Activated T-cell treated with anti-CD3 and anti-CD28 coated beads, Interleukin-2, amount 50 U/mL, for 24 hours (primary cell): ENCODE measurements around the gene SERPINA6.
"Not testable (repeated sequence)": the region's sequence is repeated elsewhere in the genome, so short reads cannot be mapped to it uniquely, and the experiment has no call there.

ENCODE experiments used
- DNase-seq: peaks from one replicate; pipeline ENCODE4 v3.0.0-alpha.2; 2020
- H3K27ac Mint-ChIP-seq: 2 replicates; pipeline ENCODE4 v1.8.0; 2020; ENCODE audit warnings: mild to moderate bottlenecking, mixed read lengths
- H3K27me3 Mint-ChIP-seq: 2 replicates; pipeline ENCODE4 v1.8.0; 2020; ENCODE audit warnings: mixed read lengths
- H3K36me3 Mint-ChIP-seq: 2 replicates; pipeline ENCODE4 v1.8.0; 2020; ENCODE audit warnings: low read depth, mixed read lengths
- H3K4me1 Mint-ChIP-seq: 2 replicates; pipeline ENCODE4 v1.8.0; 2020; ENCODE audit warnings: low read depth, mixed read lengths
- H3K4me3 Mint-ChIP-seq: 2 replicates; pipeline ENCODE4 v1.8.0; 2020; ENCODE audit warnings: mild to moderate bottlenecking, moderate library complexity, mixed read lengths
- H3K9me3 Mint-ChIP-seq: 2 replicates; pipeline ENCODE4 v1.8.0; 2020; ENCODE audit warnings: mixed read lengths

Gene SERPINA6

DNA sequence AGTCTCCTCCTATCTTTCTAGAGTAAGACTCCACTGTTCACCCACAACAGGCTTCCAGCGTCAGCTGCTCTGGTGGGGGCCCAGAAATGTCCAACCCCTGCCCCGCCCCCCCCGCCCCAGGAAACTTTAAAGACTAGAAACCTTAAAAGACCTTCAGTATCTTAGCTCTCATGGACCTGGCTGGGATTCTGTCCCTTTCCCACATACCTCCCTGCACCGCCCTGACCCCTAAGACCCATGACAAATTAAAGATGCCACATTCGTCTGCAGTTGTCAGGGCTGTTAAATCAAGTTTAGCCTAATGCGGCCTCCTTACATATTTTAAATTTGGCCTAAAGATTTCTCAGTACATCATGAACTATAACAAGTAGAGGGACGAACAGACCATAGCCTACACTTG lies 20.0 kb downstream of the SERPINA6 start:
- Mint-ChIP-seq H3K4me3 (no peak overlapping the region), H3K4me1 (no peaks in the 10 kb centered on the region), H3K27ac (no peak overlapping the region), H3K36me3 (no peaks in the 10 kb centered on the region), H3K27me3 (peaks cover 8% of the 10 kb centered on the region), H3K9me3 (peaks cover 9% of the 10 kb centered on the region)
- DNase-seq: no peak

DNA sequence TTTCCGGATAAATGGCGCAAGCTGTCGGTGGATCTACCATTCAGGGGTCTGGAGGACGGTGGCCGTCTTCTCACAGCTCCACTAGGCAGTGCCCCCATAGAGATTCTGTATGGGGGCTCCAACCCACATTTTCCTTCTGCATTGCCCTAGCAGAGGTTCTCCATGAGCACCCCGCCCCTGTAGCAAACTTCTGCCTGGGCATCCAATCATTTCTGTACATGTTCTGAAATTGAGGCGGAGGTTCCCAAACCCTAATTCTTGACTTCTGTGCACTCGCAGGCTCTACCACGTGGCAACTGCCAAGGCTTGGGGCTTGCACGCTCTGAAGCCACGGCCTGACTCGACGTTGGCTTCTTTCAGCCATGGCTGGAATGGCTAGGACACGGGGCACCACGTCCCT lies 25.0 kb downstream of the SERPINA6 start:
- DNase-seq: no peak
- no peak overlapping the region for H3K4me3 Mint-ChIP-seq
- H3K27ac Mint-ChIP-seq: no peak overlapping the region
- peaks cover 2% of the 10 kb centered on the region for H3K4me1 Mint-ChIP-seq
- peaks cover 17% of the 10 kb centered on the region for H3K27me3 Mint-ChIP-seq
- no peaks in the 10 kb centered on the region for H3K36me3 Mint-ChIP-seq
- peaks cover 6% of the 10 kb centered on the region for H3K9me3 Mint-ChIP-seq

DNA sequence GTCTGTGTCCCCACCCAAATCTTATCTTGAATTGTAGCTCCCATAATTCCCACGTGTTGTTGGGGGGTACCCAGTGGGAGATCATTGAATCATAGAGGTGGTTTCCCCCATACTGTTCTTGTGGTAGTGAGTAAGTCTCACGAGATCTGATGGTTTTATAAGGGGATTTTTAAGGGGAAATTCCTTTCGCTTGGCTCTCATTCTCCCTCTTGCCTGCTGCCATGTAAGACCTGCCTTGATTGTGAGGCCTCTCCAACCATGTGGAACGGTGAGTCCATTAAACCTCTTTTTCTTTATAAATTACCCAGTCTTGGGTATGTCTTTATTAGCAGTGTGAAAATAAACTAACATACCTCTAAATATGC lies 27.0 kb downstream of the SERPINA6 start:
- H3K36me3 Mint-ChIP-seq, H3K9me3 Mint-ChIP-seq, H3K4me1 Mint-ChIP-seq, H3K27ac Mint-ChIP-seq, H3K4me3 Mint-ChIP-seq, DNase-seq: not testable (repeated sequence)
- H3K27me3 Mint-ChIP-seq: peaks cover 17% of the 10 kb centered on the region

DNA sequence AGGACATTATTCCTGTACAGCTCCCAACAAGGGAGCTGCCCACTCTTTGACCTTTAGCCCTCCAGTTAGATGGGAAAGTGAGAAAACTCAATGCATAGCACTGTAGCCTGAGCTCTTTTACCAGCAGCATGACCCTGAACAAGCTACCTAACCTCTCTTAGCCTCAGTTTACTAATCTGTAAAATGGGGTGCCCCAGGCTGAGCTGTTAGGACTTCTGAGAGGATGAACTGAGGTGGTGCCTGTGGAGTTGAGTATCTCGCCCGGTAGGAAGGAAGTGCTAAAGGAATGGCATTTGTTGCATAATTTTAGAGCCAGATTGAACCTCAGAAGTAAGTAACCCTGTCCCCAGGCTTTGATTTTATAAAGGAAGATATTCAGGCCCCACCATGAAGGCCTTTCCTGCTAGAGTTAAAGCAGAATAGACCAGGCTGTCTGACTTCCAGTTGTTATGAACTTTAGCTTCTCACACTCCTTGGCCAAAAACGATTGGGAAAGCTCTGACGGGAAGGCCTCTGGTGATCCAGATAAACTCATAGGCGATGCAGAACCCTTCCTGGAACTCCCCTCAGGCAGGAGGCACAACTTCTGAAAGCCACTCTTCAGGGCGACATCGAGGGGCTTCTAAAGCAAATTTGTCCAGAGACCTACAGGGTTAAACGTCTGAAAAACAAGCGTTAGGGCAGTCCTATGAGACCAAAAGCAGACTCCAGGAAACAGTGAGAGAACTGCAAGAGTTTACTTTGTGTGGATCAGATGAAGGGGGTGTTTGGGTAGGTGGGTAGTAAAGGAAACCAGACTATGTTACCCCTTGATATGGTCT lies 27.6 kb downstream of the SERPINA6 start:
- Mint-ChIP-seq H3K9me3 (peaks cover 6% of the 10 kb centered on the region), H3K27ac (no peak overlapping the region), H3K4me3 (no peak overlapping the region), H3K27me3 (peaks cover 17% of the 10 kb centered on the region), H3K36me3 (no peaks in the 10 kb centered on the region), H3K4me1 (peaks cover 2% of the 10 kb centered on the region)
- DNase-seq: no peak

DNA sequence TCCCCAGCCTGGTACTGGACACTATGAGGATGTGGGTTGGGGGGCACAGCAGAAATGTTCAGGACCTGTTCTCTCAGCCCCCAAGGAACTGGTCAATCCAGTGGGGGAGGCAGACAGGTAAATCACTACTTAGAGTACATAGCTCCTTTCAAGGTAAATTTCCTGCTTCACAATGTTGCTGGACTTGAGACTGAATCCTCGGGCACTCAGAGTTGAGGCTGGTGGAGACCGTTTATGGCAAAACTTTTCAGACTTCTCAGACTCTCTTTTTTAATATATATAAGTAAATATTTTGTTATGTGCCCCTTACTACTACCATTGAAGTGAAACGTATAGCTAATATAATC lies 29.6 kb downstream of the SERPINA6 start:
- no peak for DNase-seq
- H3K36me3 Mint-ChIP-seq: no peaks in the 10 kb centered on the region
- peaks cover 6% of the 10 kb centered on the region for H3K9me3 Mint-ChIP-seq
- H3K4me3 Mint-ChIP-seq: no peak overlapping the region
- H3K27me3 Mint-ChIP-seq: peaks cover 17% of the 10 kb centered on the region
- no peak overlapping the region for H3K27ac Mint-ChIP-seq
- H3K4me1 Mint-ChIP-seq: peaks cover 2% of the 10 kb centered on the region

DNA sequence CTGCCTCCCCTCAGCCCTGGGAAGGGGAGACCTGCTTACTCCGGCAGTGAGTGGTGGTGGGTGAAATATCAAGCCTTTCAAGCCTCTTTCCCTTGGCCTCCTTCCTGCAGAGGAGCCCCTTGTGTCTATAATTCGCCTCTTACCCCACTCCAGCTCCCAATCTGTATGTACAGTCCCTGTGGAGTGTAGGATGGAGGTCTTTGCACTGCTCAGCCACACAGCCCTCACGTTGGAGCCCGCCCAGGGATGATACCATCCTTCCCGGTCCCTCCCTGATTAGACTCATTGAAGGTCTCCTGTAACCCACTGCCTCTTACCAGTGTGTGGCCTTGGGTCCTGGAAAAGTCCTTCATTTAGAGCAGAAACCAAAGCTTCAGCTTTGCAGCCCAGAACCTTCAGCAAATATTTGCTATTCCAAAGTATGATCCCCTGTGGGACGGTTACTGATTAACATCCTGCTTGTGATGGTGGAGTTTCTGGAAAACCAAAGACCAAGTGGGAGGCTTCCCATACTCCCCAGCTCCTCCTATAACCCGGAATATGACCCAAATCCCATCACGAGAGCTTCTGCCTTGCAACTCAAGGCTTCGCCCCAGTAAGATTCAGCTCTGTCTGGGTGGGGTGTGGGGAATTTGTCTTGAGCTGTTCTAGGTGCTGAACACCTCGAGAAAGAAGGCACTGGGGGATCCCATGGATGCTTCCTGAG lies 30.1 kb downstream of the SERPINA6 start, which contains the start of gene SERPINA10:
SERPINA10 (minus strand) TSS at position 397 of the 706 bp plus-strand sequence. CDS start 2,675 bp downstream, outside the sequence.
- H3K36me3 Mint-ChIP-seq: no peaks in the 10 kb centered on the region
- peaks cover 6% of the 10 kb centered on the region for H3K9me3 Mint-ChIP-seq
- peaks cover 2% of the 10 kb centered on the region for H3K4me1 Mint-ChIP-seq
- no peak for DNase-seq
- H3K4me3 Mint-ChIP-seq: no peak within 1 kb of the TSS
- peaks cover 17% of the 10 kb centered on the region for H3K27me3 Mint-ChIP-seq
- no peak within 1 kb of the TSS for H3K27ac Mint-ChIP-seq

GRCh38 chr14:94292526-94292871 lies 30.6 kb downstream of the SERPINA6 start:
- no peak for DNase-seq
- H3K9me3 Mint-ChIP-seq: peaks cover 6% of the 10 kb centered on the region
- H3K4me3 Mint-ChIP-seq: no peak overlapping the region
- no peaks in the 10 kb centered on the region for H3K36me3 Mint-ChIP-seq
- no peak overlapping the region for H3K27ac Mint-ChIP-seq
- H3K4me1 Mint-ChIP-seq: peaks cover 2% of the 10 kb centered on the region
- H3K27me3 Mint-ChIP-seq: peaks cover 12% of the 10 kb centered on the region

GRCh38 chr14:94291906-94292525 lies 31.1 kb downstream of the SERPINA6 start:
- Mint-ChIP-seq H3K27ac (no peak overlapping the region), H3K27me3 (peaks cover 11% of the 10 kb centered on the region), H3K4me1 (peaks cover 2% of the 10 kb centered on the region), H3K9me3 (peaks cover 6% of the 10 kb centered on the region), H3K4me3 (no peak overlapping the region), H3K36me3 (no peaks in the 10 kb centered on the region)
- no peak for DNase-seq

GRCh38 chr14:94291159-94291905 lies 31.8 kb downstream of the SERPINA6 start:
- DNase-seq: no peak
- H3K27ac Mint-ChIP-seq: no peak overlapping the region
- peaks cover 2% of the 10 kb centered on the region for H3K4me1 Mint-ChIP-seq
- H3K36me3 Mint-ChIP-seq: no peaks in the 10 kb centered on the region
- peaks cover 2% of the 10 kb centered on the region for H3K9me3 Mint-ChIP-seq
- peaks cover 11% of the 10 kb centered on the region for H3K27me3 Mint-ChIP-seq
- no peak overlapping the region for H3K4me3 Mint-ChIP-seq

DNA sequence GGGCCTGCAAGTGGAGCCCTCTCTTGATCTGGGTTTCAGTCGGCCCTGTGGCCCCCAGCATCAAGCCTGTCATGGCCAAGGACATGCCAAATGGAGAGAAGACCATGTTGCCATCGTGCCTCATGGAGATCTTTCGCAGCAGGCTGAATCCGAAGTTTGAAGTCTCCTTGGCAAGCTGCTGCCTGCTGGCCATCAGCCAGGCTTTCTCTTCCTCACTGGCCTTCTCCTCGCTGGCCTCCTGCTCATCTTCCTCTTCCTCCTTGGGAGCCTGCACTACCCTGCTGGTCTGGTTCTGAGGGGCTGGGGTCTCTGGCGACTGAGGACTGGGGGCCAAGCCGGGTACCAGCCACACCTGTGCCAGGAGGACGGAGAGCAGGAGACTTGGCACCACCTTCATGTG lies 32.9 kb downstream of the SERPINA6 start:
- H3K27ac Mint-ChIP-seq: no peak overlapping the region
- no peak for DNase-seq
- H3K36me3 Mint-ChIP-seq: no peaks in the 10 kb centered on the region
- H3K9me3 Mint-ChIP-seq: no peaks in the 10 kb centered on the region
- H3K4me3 Mint-ChIP-seq: no peak overlapping the region
- peaks cover 9% of the 10 kb centered on the region for H3K27me3 Mint-ChIP-seq
- no peaks in the 10 kb centered on the region for H3K4me1 Mint-ChIP-seq

- H3K27me3 Mint-ChIP-seq: peaks cover 2% of the 10 kb centered on the region
- no peak overlapping the region for H3K27ac Mint-ChIP-seq
- DNase-seq: no peak
- H3K4me1 Mint-ChIP-seq: no peaks in the 10 kb centered on the region
- no peak overlapping the region for H3K4me3 Mint-ChIP-seq
- no peaks in the 10 kb centered on the region for H3K9me3 Mint-ChIP-seq
- no peaks in the 10 kb centered on the region for H3K36me3 Mint-ChIP-seq
Observed at GRCh38 chr14:94288610-94289465, 34.3 kb downstream of the SERPINA6 start.

- peaks cover 5% of the 10 kb centered on the region for H3K27me3 Mint-ChIP-seq
- H3K4me1 Mint-ChIP-seq: no peaks in the 10 kb centered on the region
- no peaks in the 10 kb centered on the region for H3K36me3 Mint-ChIP-seq
- H3K9me3 Mint-ChIP-seq: no peaks in the 10 kb centered on the region
- DNase-seq: no peak
- H3K4me3 Mint-ChIP-seq: no peak overlapping the region
- H3K27ac Mint-ChIP-seq: no peak overlapping the region
Observed at GRCh38 chr14:94285158-94285557, 38.0 kb downstream of the SERPINA6 start.

DNA sequence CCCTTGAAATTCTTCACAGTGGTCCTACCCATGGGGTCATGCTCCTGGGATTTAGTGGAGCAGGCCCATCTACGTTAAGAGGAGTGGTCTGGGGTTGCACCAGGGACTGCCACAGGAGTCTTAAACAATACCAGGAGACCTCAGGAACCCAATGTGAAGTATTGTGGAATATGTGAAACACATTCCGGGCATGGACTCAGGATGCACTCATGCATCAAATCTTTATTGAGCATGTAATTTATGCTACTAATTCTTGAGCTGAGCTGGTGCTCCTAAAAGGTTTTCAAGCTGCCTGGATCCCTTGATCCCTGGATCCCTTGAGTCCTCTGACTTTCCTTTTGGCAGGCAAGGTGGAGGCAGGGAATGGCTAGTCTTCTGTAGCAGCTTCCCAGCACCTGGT lies 38.9 kb downstream of the SERPINA6 start:
- H3K4me3 Mint-ChIP-seq: no peak overlapping the region
- no peaks in the 10 kb centered on the region for H3K4me1 Mint-ChIP-seq
- no peaks in the 10 kb centered on the region for H3K36me3 Mint-ChIP-seq
- H3K27ac Mint-ChIP-seq: no peak overlapping the region
- H3K9me3 Mint-ChIP-seq: no peaks in the 10 kb centered on the region
- DNase-seq: no peak
- peaks cover 5% of the 10 kb centered on the region for H3K27me3 Mint-ChIP-seq
